ENCODE results near the gene DVL3.
"Not testable (repeated sequence)": the region's sequence is repeated elsewhere in the genome, so short reads cannot be mapped to it uniquely, and the experiment has no call there.

Gene DVL3

DNA sequence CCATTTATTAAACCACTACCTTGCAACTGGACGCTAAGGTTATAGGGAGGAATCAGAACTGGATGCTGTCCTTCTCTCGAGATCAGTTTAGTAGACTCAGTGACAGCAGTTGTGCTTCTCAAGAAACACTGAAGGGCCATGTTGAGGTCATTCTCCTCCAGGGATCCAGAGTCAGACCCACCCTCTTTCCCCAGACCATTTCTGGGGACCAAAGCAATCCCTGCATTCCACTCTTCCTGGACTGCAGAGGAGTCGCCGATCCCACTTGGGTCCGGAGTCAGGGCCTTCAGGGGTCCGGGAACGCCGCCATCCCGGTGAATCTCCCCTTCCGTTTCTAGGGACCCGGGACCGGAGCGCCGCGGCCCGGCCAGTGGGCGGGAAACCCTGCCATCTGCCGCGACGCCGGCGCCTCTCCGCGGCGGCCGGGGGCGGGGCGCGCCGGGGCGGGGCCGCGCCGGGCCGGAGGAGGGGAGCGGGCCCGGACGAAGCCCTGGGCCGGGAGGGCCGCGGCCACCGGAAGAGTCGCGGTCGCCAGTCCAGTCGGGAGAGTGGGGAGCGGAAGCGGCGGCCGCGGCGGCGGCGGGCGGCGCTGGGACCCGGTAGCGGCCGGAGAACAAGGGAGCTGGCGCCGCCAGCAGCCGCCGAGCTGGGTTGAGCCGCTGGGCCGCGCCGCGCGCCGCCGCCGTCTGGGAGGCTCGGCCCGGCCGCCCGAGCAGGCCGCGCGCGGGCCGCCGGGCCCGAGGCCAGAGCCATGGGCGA, at the start of gene DVL3:
TSS of gene DVL3 (plus strand) at position 493 of the 759 bp plus-strand sequence. CDS start at position 752, 259 bp downstream.
- Histone ChIP-seq H2AFZ (peak within 1 kb of the TSS; percentile 98), H3K4me1 (peaks cover 12% of the 10 kb centered on the region), H3K27ac (peak within 1 kb of the TSS; percentile 72), H3K4me2 (ENCODE audit: low read length) (peak within 1 kb of the TSS; percentile 96), H3K27me3 (ENCODE audit: control insufficient read depth, insufficient read depth, low read length) (no peaks in the 10 kb centered on the region), H3K9me3 (ENCODE audit: control insufficient read depth, low read length) (no peaks in the 10 kb centered on the region), H3K4me3 (ENCODE audit: low read depth, low read length) (peak within 1 kb of the TSS; percentile 93), H3K9ac (peak within 1 kb of the TSS; percentile 78), H3K36me3 (ENCODE audit: control insufficient read depth, insufficient read depth, low read length) (no peaks in the 10 kb centered on the region), H3K79me2 (peaks cover 32% of the 10 kb centered on the region)
- TF ChIP-seq CTCF (IDR thresholded peaks at IDR 0.05), result no peak

DNA sequence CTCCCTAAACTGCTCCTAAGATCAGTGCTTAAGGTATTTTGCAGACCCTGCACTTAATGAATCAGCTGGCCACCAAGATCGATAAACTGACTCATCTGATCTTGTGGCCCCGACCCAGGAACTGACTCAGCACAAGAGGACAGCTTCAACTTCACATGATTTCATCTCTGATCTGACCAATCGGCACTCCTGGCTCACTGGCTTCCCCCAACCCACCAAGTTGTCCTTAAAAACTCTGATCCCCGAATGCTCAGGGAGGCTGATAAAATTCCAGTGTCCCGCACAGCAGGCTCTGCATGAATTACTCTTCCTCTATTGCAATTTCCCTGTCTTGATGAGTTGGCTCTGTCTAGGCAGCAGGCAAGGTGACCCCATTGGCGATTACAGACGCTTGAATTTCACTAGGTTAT, 44.9 kb upstream of the DVL3 start:
- H3K27me3 ChIP-seq (ENCODE audit: control insufficient read depth, insufficient read depth, low read length), result no peaks in the 10 kb centered on the region

DNA sequence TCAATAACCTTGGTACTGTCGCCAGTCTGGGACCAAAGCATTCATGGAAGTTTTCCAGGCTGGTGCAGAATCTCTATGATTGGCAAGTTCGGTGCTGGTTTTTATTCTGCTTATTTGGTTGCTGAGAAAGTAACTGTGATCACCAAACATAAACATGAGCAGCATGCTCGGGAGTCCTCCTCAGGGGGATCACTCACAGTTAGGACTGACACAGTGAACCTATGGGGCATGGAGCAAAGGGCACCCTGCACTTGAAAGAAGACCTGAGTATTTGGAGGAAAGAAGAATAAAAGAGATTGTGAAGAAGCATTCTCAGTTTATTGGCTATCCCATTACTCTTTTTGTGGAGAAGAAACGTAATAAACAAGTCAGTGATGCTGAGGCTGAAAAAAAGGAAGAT, 39.2 kb upstream of the DVL3 start:
- TF ChIP-seq CTCF (IDR thresholded peaks at IDR 0.05), result no peak
- no peak overlapping the region for H3K9ac ChIP-seq
- no peak overlapping the region for H3K4me2 ChIP-seq (ENCODE audit: low read length)
- no peaks in the 10 kb centered on the region for H3K9me3 ChIP-seq (ENCODE audit: control insufficient read depth, low read length)
- no peaks in the 10 kb centered on the region for H3K4me1 ChIP-seq
- H3K79me2 ChIP-seq, result no peaks in the 10 kb centered on the region
- H3K36me3 ChIP-seq (ENCODE audit: control insufficient read depth, insufficient read depth, low read length), result no peaks in the 10 kb centered on the region
- no peak overlapping the region for H3K4me3 ChIP-seq (ENCODE audit: low read depth, low read length)
- H3K27me3 ChIP-seq (ENCODE audit: control insufficient read depth, insufficient read depth, low read length), result no peaks in the 10 kb centered on the region
- H2AFZ ChIP-seq, result no peak overlapping the region
- H3K27ac ChIP-seq, result no peak overlapping the region

More for the DNA sequence above, 44.9 kb upstream of the DVL3 start:
- no peak for TF ChIP-seq CTCF (IDR thresholded peaks at IDR 0.05)
- Histone ChIP-seq H3K4me1 (peaks cover 6% of the 10 kb centered on the region), H3K27ac (no peak overlapping the region), H3K9me3 (ENCODE audit: control insufficient read depth, low read length) (no peaks in the 10 kb centered on the region), H3K4me2 (ENCODE audit: low read length) (peak overlapping the region; percentile 60), H3K79me2 (no peaks in the 10 kb centered on the region), H3K36me3 (ENCODE audit: control insufficient read depth, insufficient read depth, low read length) (no peaks in the 10 kb centered on the region), H3K9ac (no peak overlapping the region), H3K4me3 (ENCODE audit: low read depth, low read length) (peak overlapping the region; percentile 42), H2AFZ (peak overlapping the region; percentile 52)

DNA sequence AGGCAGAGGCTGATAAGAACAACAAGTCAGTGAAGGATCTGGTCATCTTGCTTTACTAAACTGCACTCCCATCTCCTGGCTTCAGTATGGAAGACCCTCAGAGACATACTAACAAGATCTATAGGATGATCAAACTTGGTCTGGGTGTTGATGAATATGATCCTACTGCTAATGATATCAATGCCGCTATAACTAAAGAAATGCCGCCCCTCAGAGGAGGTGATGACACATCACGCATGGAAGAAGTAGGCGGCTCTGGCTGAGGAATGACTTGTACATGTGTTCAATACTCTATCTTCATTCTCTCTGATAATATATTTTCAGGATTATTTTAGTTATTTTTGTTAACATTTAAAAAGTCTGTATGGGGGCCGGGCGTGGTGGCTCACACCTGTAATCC, 37.5 kb upstream of the DVL3 start:
- Histone ChIP-seq H3K27me3 (ENCODE audit: control insufficient read depth, insufficient read depth, low read length) (no peaks in the 10 kb centered on the region), H2AFZ (no peak overlapping the region), H3K9ac (no peak overlapping the region), H3K36me3 (ENCODE audit: control insufficient read depth, insufficient read depth, low read length) (no peaks in the 10 kb centered on the region), H3K9me3 (ENCODE audit: control insufficient read depth, low read length) (no peaks in the 10 kb centered on the region), H3K4me2 (ENCODE audit: low read length) (no peak overlapping the region), H3K27ac (no peak overlapping the region), H3K79me2 (no peaks in the 10 kb centered on the region), H3K4me1 (no peaks in the 10 kb centered on the region), H3K4me3 (ENCODE audit: low read depth, low read length) (no peak overlapping the region)
- no peak for TF ChIP-seq CTCF (IDR thresholded peaks at IDR 0.05)

DNA sequence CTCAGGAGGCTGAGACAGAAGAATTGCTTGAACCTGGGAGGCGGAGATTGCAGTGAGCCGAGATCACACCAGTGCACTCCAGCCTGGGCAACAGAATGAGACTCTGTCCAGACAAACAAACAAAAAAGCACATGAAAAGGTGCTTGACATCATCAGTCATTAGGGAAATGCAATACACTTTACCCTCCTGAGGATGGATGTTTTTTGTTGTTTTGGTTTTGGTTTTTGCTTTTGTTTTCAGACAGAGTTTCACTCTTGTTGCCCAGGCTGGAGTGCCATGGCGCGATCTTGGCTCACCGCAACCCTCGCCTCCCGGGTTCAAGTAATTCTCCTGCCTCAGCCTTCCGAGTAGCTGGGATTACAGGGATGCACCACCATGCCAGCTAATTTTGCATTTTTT, 34.1 kb upstream of the DVL3 start:
- H3K4me1 ChIP-seq; H3K79me2 ChIP-seq; H3K4me3 ChIP-seq (ENCODE audit: low read depth, low read length); H3K27me3 ChIP-seq (ENCODE audit: control insufficient read depth, insufficient read depth, low read length); H3K9me3 ChIP-seq (ENCODE audit: control insufficient read depth, low read length); H3K9ac ChIP-seq; H3K27ac ChIP-seq; H3K4me2 ChIP-seq (ENCODE audit: low read length); H2AFZ ChIP-seq; H3K36me3 ChIP-seq (ENCODE audit: control insufficient read depth, insufficient read depth, low read length): not testable (repeated sequence)
